ENCODE data around the gene ZNF585A. TPM values are rescaled to one million over a fixed set of nuclear protein-coding genes. Genes with fewer than 3 reads are reported as not detected.
A peak's percentile ranks its signal among the peaks of the same experiment; 100 is the strongest.
"Not testable (repeated sequence)": the region's sequence is repeated elsewhere in the genome, so short reads cannot be mapped to it uniquely, and the experiment has no call there.

Gene ZNF585A
- total RNA-seq, 2 donors from 2014 or later, result 8.4 to 10.2 TPM

GRCh38 chr19:37217480-37217774, 44.9 kb upstream of the ZNF585A start:
- no peak for DNase-seq
- Histone ChIP-seq H3K27ac (peak overlapping the region; percentile 91), H3K36me3 (no peaks in the 10 kb centered on the region), H3K9ac (ENCODE audit: low read depth in 2 of 2, low read length in 2 of 2) (peak overlapping the region; percentile 61 to 94), H3K9me3 (no peaks in the 10 kb centered on the region), H3K4me3 (peak overlapping the region; percentile 88), H3K4me1 (no peaks in the 10 kb centered on the region), H3K27me3 (no peaks in the 10 kb centered on the region)
- intact Hi-C loops (cut with DNase I), result no loop called here
- TF ChIP-seq CTCF (IDR thresholded peaks at IDR 0.05), result no peak

- Histone ChIP-seq H3K4me3 (no peak overlapping the region), H3K9me3 (no peaks in the 10 kb centered on the region), H3K9ac (ENCODE audit: low read depth in 2 of 2, low read length in 2 of 2) (no peak overlapping the region), H3K4me1 (no peaks in the 10 kb centered on the region), H3K36me3 (peaks cover 6% of the 10 kb centered on the region), H3K27me3 (no peaks in the 10 kb centered on the region), H3K27ac (no peak overlapping the region)
- intact Hi-C loops (cut with DNase I), result no loop called here
- no peak for TF ChIP-seq CTCF (IDR thresholded peaks at IDR 0.05)
- DNase-seq, result no peak
Measured at GRCh38 chr19:37197768-37198167, 25.3 kb upstream of the ZNF585A start.

- not testable (repeated sequence) for H3K36me3 ChIP-seq, H3K9me3 ChIP-seq
Measured at GRCh38 chr19:37197115-37197514, 24.6 kb upstream of the ZNF585A start.

GRCh38 chr19:37195248-37195647, 22.8 kb upstream of the ZNF585A start:
- H3K36me3 ChIP-seq; intact Hi-C loops (cut with DNase I); H3K27ac ChIP-seq; H3K9me3 ChIP-seq; H3K4me3 ChIP-seq; H3K9ac ChIP-seq (ENCODE audit: low read depth in 2 of 2, low read length in 2 of 2); DNase-seq; H3K4me1 ChIP-seq; H3K27me3 ChIP-seq: not testable (repeated sequence)

More at GRCh38 chr19:37197115-37197514, 24.6 kb upstream of the ZNF585A start:
- H3K9ac ChIP-seq (ENCODE audit: low read depth in 2 of 2, low read length in 2 of 2); H3K4me1 ChIP-seq; H3K27me3 ChIP-seq; DNase-seq; H3K27ac ChIP-seq; H3K4me3 ChIP-seq; intact Hi-C loops (cut with DNase I): not testable (repeated sequence)

- H3K27me3 ChIP-seq; H3K36me3 ChIP-seq; DNase-seq; H3K4me3 ChIP-seq; H3K4me1 ChIP-seq; intact Hi-C loops (cut with DNase I); H3K27ac ChIP-seq; H3K9ac ChIP-seq (ENCODE audit: low read depth in 2 of 2, low read length in 2 of 2): not testable (repeated sequence)
- H3K9me3 ChIP-seq, result peaks cover 10% of the 10 kb centered on the region
Measured at GRCh38 chr19:37186071-37186470, 13.6 kb upstream of the ZNF585A start.

GRCh38 chr19:37165635-37166034, 6.9 kb downstream of the ZNF585A start:
- no peak for DNase-seq
- H3K4me3 ChIP-seq, result no peak overlapping the region
- no peaks in the 10 kb centered on the region for H3K36me3 ChIP-seq
- H3K27ac ChIP-seq, result no peak overlapping the region
- H3K9ac ChIP-seq (ENCODE audit: low read depth in 2 of 2, low read length in 2 of 2), result no peak overlapping the region
- no peak for TF ChIP-seq CTCF (IDR thresholded peaks at IDR 0.05)
- intact Hi-C loops (cut with DNase I), result no loop called here
- H3K4me1 ChIP-seq, result no peaks in the 10 kb centered on the region
- no peaks in the 10 kb centered on the region for H3K27me3 ChIP-seq
- H3K9me3 ChIP-seq, result no peaks in the 10 kb centered on the region

- H3K36me3 ChIP-seq, result no peaks in the 10 kb centered on the region
Measured at GRCh38 chr19:37160153-37160552, 12.3 kb downstream of the ZNF585A start.

More at GRCh38 chr19:37160153-37160552, 12.3 kb downstream of the ZNF585A start:
- DNase-seq, result no peak
- Histone ChIP-seq H3K4me3 (no peak overlapping the region), H3K9me3 (no peaks in the 10 kb centered on the region), H3K27ac (no peak overlapping the region), H3K9ac (ENCODE audit: low read depth in 2 of 2, low read length in 2 of 2) (no peak overlapping the region), H3K27me3 (no peaks in the 10 kb centered on the region), H3K4me1 (no peaks in the 10 kb centered on the region)
- intact Hi-C loops (cut with DNase I), result no loop called here
- TF ChIP-seq CTCF (IDR thresholded peaks at IDR 0.05), result no peak
